Trophoblast cell (in vitro differentiated cells and primary cell): ENCODE results near the gene EIF4EBP2.

Source experiments
- DNase-seq, 2 donors: peaks; one replicate each; pipeline ENCODE4 v3.0.0-alpha.2; 2016
- H2AFZ ChIP-seq: 2 replicates; pipeline ENCODE4 v1.6.1; 2013; ENCODE audit warnings: low read length, moderate library complexity, mild to moderate bottlenecking; ENCODE audit not compliant: insufficient read depth, poor library complexity
- H2AK5ac ChIP-seq: 2 replicates; pipeline ENCODE4 v1.6.1; 2013; ENCODE audit warnings: mild to moderate bottlenecking, low read length
- H2BK120ac ChIP-seq: 2 replicates; pipeline ENCODE4 v1.6.1; 2013; ENCODE audit warnings: low read length, mild to moderate bottlenecking, moderate library complexity; ENCODE audit not compliant: insufficient read depth, poor library complexity
- H2BK12ac ChIP-seq: 2 replicates; pipeline ENCODE4 v1.6.1; 2013; ENCODE audit warnings: mild to moderate bottlenecking, low read length, moderate library complexity
- H2BK5ac ChIP-seq: 2 replicates; pipeline ENCODE4 v1.6.1; 2013; ENCODE audit warnings: low read length, low read depth, moderate library complexity, mild to moderate bottlenecking; ENCODE audit not compliant: poor library complexity
- H3K14ac ChIP-seq: 2 replicates; pipeline ENCODE4 v1.6.1; 2013; ENCODE audit warnings: mild to moderate bottlenecking, low read length
- H3K18ac ChIP-seq: 2 replicates; pipeline ENCODE4 v1.6.1; 2013; ENCODE audit warnings: mild to moderate bottlenecking, low read length
- H3K23ac ChIP-seq: 2 replicates; pipeline ENCODE4 v1.6.1; 2013; ENCODE audit warnings: low read length
- H3K27ac ChIP-seq: 2 replicates; pipeline ENCODE4 v1.5.1; 2013; ENCODE audit warnings: low read depth, mild to moderate bottlenecking, inconsistent platforms, low read length, moderate library complexity
- H3K27me3 ChIP-seq: 2 replicates; pipeline ENCODE4 v1.6.1; 2013; ENCODE audit warnings: inconsistent platforms, mild to moderate bottlenecking, low read length, moderate library complexity; ENCODE audit not compliant: insufficient read depth
- H3K36me3 ChIP-seq, 2 experiments: 1 replicate in 1 of 2; 2 replicates in 1 of 2; pipeline ENCODE4 v1.6.1; 2013; ENCODE audit warnings: low read length in 2 of 2, mild to moderate bottlenecking in 2 of 2, moderate library complexity in 1 of 2; ENCODE audit not compliant: insufficient read depth in 2 of 2, control insufficient read depth in 1 of 2
- H3K4ac ChIP-seq: 2 replicates; pipeline ENCODE4 v1.6.1; 2013; ENCODE audit warnings: low read depth, mild to moderate bottlenecking, low read length, moderate library complexity
- H3K4me1 ChIP-seq, 2 experiments: 1 replicate in 1 of 2; 2 replicates in 1 of 2; pipeline ENCODE4 v1.6.1; 2013; ENCODE audit warnings: low read length in 2 of 2, mild to moderate bottlenecking in 2 of 2, moderate library complexity in 1 of 2; ENCODE audit not compliant: insufficient read depth in 2 of 2, control insufficient read depth in 1 of 2
- H3K4me2 ChIP-seq: 2 replicates; pipeline ENCODE4 v1.6.1; 2013; ENCODE audit warnings: inconsistent platforms, mild to moderate bottlenecking, low read length, moderate library complexity
- H3K4me3 ChIP-seq: 2 replicates; pipeline ENCODE4 v1.5.1; 2013; ENCODE audit warnings: mild to moderate bottlenecking, low read depth, low read length, inconsistent platforms
- H3K79me1 ChIP-seq: one replicate; pipeline ENCODE4 v1.6.1; 2013; ENCODE audit warnings: low read length
- H3K79me2 ChIP-seq: 2 replicates; pipeline ENCODE4 v1.6.1; 2013; ENCODE audit warnings: low read length, mild to moderate bottlenecking; ENCODE audit not compliant: control insufficient read depth, insufficient read depth, poor library complexity
- H3K9ac ChIP-seq: 2 replicates; pipeline ENCODE4 v1.6.1; 2013; ENCODE audit warnings: mild to moderate bottlenecking, low read length
- H3K9me3 ChIP-seq: 2 replicates; pipeline ENCODE4 v1.6.1; 2013; ENCODE audit warnings: low read depth, mild to moderate bottlenecking, control low read depth, inconsistent platforms, low read length; ENCODE audit not compliant: insufficient read depth
- H4K12ac ChIP-seq: 2 replicates; pipeline ENCODE4 v1.6.1; 2013; ENCODE audit warnings: low read depth, mild to moderate bottlenecking, low read length, moderate library complexity
- H4K8ac ChIP-seq: 2 replicates; pipeline ENCODE4 v1.6.1; 2013; ENCODE audit warnings: low read depth, mild to moderate bottlenecking, low read length, moderate library complexity
- H4K91ac ChIP-seq: one replicate; pipeline ENCODE4 v1.6.1; 2013; ENCODE audit warnings: low read depth, mild to moderate bottlenecking, low read length, moderate library complexity
- WGBS: extraction: QIAGEN DNeasy Blood & Tissue Kit; methylation state at CpG from one replicate; pipeline ENCODE4 v1.1.7; 2013; ENCODE audit warnings: missing lambda C conversion rate; ENCODE audit not compliant: insufficient read length, insufficient coverage; ENCODE audit errors: extremely low coverage; 5-methylcytosine and 5-hydroxymethylcytosine counted together

EIF4EBP2 gene

DNA sequence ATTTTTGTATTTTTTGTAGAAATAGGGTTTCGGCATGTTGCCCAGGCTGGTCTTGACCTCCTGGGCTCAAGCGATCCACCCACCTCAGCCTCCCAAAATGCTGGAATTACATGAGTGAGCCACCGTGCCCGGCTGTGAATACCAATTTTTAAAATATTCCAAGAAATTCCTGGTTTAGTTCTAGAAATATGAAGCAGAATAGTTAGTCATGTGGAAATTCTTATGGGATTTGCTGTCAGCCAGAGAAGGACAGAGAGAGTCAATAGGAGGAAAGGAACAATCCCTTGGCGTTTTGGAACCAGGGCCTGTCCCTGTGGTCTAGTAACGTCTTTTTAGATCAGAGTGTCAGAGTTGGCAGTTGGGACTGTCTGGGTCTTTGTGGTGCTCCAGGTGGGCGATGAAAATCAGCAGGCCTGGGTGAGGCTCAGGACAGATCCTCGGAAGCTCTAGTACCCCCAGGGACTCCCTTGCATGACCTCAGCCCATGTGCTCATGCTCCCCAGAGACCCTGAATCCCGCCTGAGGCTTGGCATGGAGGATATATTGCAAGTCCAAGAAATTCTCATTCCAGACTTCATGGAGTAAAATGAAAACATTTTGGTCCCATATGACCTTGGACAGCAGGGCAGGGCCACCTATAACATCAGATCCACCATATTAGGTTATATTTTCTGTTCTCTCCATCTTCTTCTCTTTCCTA, 29.8 kb downstream of the EIF4EBP2 start:
- Histone ChIP-seq H3K4me1 (peaks cover 0 to 2% of the 10 kb centered on the region in 2 experiments), H3K79me2 (no peaks in the 10 kb centered on the region), H3K4ac (no peak overlapping the region), H3K23ac (no peak overlapping the region), H2BK120ac (no peak overlapping the region), H3K14ac (no peak overlapping the region), H4K12ac (no peak overlapping the region), H3K4me2 (no peak overlapping the region), H4K8ac (no peak overlapping the region), H3K9me3 (no peaks in the 10 kb centered on the region), H3K18ac (no peak overlapping the region), H3K4me3 (no peak overlapping the region), H3K79me1 (no peaks in the 10 kb centered on the region), H3K36me3 (peaks cover 5 to 14% of the 10 kb centered on the region in 2 experiments), H2AK5ac (no peak overlapping the region), H3K9ac (no peak overlapping the region), H3K27me3 (no peaks in the 10 kb centered on the region), H2BK5ac (no peak overlapping the region), H2BK12ac (no peak overlapping the region), H4K91ac (no peak overlapping the region), H2AFZ (no peak overlapping the region), H3K27ac (no peak overlapping the region)
- WGBS, result no CpG with 5 or more reads among the region's 9 CpGs
- DNase-seq, result peak; percentile 3 to 65

DNA sequence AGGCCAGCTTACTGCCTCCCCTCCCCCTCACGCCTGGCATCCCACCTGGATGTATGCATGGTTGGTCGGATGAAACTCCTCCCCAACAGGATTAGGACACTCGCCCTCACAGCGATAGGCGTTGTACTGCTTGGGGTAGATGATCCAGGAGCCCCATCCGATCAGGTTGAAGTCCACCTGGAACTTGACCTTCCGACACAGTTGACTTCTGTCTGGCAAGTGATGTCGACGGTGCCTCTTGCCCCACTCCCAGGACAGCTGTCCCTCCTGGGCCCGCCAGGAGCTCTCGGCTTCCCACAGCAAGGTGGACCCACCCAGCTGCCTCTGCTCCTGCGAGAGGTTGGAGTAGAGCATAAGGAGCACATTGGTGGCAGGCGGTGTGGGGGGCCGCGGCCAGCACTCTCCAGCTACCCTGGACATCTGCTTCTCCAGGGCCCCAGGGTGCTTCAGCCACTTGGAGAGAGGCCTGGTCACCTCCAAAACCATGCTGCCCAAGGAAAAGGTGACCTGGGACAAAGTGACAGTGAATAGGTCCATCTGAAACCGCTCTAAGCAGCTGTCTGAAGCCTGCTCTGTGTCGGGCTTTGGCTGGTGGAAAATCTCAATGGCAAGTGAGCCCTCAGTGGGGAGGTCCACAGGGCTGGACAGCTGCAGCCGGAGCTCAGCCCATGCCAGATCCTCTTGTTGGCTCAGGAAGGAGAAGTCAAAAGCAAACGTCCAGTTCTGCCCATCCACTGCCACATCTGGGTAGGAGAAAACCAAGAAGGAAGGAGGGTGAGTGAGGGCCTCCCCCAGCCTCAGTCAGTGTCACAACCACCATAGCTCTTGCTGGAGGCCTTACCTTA, 31.5 kb downstream of the EIF4EBP2 start:
- no peak overlapping the region for H2BK5ac ChIP-seq
- H3K4ac ChIP-seq, result no peak overlapping the region
- H4K12ac ChIP-seq, result no peak overlapping the region
- no peak overlapping the region for H3K9ac ChIP-seq
- no peak overlapping the region for H3K23ac ChIP-seq
- DNase-seq, result no peak
- no peak overlapping the region for H2BK120ac ChIP-seq
- no peaks in the 10 kb centered on the region for H3K79me1 ChIP-seq
- no peak overlapping the region for H2AK5ac ChIP-seq
- H3K27ac ChIP-seq, result no peak overlapping the region
- H3K36me3 ChIP-seq, result peaks cover 2 to 3% of the 10 kb centered on the region in 2 experiments
- H3K27me3 ChIP-seq, result peaks cover 7% of the 10 kb centered on the region
- WGBS, result no CpG with 5 or more reads among the region's 19 CpGs
- no peak overlapping the region for H4K8ac ChIP-seq
- H3K9me3 ChIP-seq, result peaks cover 2% of the 10 kb centered on the region
- no peak overlapping the region for H4K91ac ChIP-seq
- no peak overlapping the region for H3K18ac ChIP-seq
- H3K4me2 ChIP-seq, result no peak overlapping the region
- H2AFZ ChIP-seq, result no peak overlapping the region
- no peak overlapping the region for H3K14ac ChIP-seq
- no peaks in the 10 kb centered on the region for H3K79me2 ChIP-seq
- peaks cover 3 to 4% of the 10 kb centered on the region in 2 experiments for H3K4me1 ChIP-seq
- no peak overlapping the region for H2BK12ac ChIP-seq
- no peak overlapping the region for H3K4me3 ChIP-seq

DNA sequence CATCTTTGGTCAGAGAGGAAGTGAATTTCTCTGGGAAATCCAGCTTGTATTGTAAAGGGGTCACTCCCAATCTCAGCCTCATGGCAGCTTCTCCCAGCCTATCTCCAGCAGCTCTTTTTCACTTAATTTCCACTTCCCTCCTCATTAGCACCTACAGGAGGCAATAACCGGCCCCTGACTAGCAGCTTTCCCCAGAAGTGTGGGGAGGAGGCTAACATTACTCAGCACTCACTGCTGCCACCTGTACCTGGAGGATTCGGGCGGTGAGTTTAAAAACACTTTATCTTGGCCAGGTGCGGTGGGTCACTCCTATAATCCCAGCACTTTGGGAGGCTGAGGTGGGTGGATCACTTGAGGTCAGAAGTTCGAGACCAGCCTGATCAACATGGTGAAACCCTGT, 33.8 kb downstream of the EIF4EBP2 start:
- Histone ChIP-seq H2BK5ac (no peak overlapping the region), H3K79me2 (no peaks in the 10 kb centered on the region), H3K9me3 (peaks cover 8% of the 10 kb centered on the region), H2BK120ac (no peak overlapping the region), H3K4me3 (no peak overlapping the region), H3K4me2 (no peak overlapping the region), H3K79me1 (no peaks in the 10 kb centered on the region), H2AK5ac (no peak overlapping the region), H3K4me1 (peaks cover 15 to 16% of the 10 kb centered on the region in 2 experiments), H3K27me3 (peaks cover 29% of the 10 kb centered on the region), H2BK12ac (no peak overlapping the region), H4K12ac (no peak overlapping the region), H4K91ac (no peak overlapping the region), H3K36me3 (peaks cover 0 to 2% of the 10 kb centered on the region in 2 experiments), H3K4ac (no peak overlapping the region), H3K27ac (no peak overlapping the region), H3K23ac (no peak overlapping the region), H3K18ac (no peak overlapping the region), H2AFZ (no peak overlapping the region), H4K8ac (no peak overlapping the region), H3K14ac (no peak overlapping the region), H3K9ac (no peak overlapping the region)
- no peak for DNase-seq
- no CpG with 5 or more reads among the region's 5 CpGs for WGBS

DNA sequence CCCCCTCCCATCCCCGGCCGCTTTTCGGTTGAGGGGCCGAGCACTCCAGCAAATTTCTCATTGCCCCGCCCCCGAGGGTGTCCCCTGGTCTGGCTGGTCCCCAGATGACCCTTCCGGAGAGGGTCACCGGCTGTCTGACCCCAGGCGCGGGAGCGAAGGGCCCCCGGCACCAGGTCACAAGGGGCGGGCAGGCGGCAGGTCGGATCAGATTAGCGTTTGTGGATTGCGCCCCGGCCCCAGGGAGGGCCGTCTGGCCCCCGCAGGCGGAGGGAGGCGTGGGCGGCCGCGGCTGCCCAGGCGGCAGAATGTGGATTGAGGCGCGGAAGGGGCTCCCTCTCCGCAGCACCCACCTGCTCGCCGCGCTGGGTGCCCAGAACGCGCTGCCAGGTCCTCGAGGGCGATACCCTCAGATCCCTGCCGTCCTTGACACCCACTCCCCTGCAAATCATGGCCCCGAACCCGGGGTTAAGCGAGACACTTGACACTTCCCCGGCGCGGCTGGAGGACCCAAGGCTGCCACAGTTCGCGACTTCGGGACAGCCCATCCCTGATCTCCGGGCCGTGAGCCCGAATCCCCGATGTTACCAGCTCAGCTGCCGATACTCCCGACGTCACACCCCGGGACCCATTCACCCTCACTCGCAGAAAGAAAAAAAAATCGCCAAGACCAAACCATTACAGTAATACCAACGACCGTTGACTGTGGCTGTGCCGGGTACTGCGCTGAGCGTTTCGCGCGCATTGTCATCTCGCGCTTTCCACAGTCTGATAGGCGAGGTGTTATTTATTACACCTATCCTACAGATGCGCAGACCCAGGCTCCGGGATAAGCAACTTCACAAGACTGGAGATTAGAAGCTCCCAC, 36.6 kb downstream of the EIF4EBP2 start:
- H2BK12ac ChIP-seq, result no peak overlapping the region

More for the DNA sequence above, 36.6 kb downstream of the EIF4EBP2 start:
- Histone ChIP-seq H3K14ac (no peak overlapping the region), H3K36me3 (no peaks in the 10 kb centered on the region), H3K4ac (no peak overlapping the region), H3K4me1 (peaks cover 15 to 16% of the 10 kb centered on the region in 2 experiments), H2BK120ac (no peak overlapping the region), H3K9me3 (peaks cover 8% of the 10 kb centered on the region), H3K23ac (no peak overlapping the region), H3K4me3 (no peak overlapping the region), H2AFZ (no peak overlapping the region), H2AK5ac (no peak overlapping the region), H3K9ac (no peak overlapping the region), H2BK5ac (no peak overlapping the region), H3K27ac (no peak overlapping the region), H4K12ac (no peak overlapping the region), H3K27me3 (peaks cover 33% of the 10 kb centered on the region), H4K91ac (no peak overlapping the region), H4K8ac (no peak overlapping the region), H3K79me2 (no peaks in the 10 kb centered on the region), H3K79me1 (no peaks in the 10 kb centered on the region), H3K18ac (no peak overlapping the region), H3K4me2 (peak overlapping the region; percentile 48)
- DNase-seq, result no peak
- no CpG with 5 or more reads among the region's 69 CpGs for WGBS
